Activated effector memory CD4-positive, alpha-beta T cell treated with anti-CD3 and anti-CD28 coated beads, Interleukin-2, amount 50 U/mL, for 16 hours (primary cell): ENCODE data around the gene HIKESHI.

Experiments
- DNase-seq: peaks from one replicate; pipeline ENCODE4 v3.0.0-alpha.2; 2020

Gene HIKESHI

DNA sequence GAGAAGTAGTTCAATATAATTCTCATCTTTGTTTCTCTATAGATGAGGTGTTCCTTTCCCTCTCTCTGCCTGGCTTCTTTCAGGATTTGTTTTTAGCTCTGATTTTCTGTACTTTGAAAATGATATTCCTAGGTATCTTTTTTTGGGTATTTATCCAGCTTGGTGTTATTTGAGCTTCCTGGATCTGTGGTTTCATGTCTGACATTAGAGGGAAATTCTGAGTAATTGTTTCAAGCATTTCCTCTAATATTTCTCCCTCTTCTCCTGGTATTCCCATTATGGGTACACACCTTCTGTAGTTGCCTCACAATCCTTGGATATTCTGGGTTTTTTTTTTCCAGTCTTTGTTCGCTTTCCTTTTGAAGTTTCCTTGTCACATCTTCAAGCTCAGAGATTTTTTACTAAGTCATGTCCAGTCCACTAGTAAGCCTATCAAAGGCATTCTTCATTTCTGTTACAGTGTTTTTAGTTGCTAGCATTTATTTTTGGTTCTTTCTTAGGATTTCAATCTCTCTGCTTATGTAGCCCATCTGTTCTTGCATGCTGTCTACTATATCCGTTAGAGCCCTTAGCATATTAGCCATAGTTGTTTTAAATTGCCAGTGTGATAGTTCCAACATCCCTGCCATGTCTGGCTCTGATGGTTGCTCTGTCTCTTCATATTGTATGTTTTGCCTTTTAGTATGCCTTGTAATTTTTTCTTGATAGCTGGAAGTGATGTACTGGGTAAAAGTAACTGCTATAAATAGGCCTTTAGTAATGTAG, 78.4 kb downstream of the HIKESHI start:
- DNase-seq: no peak

DNA sequence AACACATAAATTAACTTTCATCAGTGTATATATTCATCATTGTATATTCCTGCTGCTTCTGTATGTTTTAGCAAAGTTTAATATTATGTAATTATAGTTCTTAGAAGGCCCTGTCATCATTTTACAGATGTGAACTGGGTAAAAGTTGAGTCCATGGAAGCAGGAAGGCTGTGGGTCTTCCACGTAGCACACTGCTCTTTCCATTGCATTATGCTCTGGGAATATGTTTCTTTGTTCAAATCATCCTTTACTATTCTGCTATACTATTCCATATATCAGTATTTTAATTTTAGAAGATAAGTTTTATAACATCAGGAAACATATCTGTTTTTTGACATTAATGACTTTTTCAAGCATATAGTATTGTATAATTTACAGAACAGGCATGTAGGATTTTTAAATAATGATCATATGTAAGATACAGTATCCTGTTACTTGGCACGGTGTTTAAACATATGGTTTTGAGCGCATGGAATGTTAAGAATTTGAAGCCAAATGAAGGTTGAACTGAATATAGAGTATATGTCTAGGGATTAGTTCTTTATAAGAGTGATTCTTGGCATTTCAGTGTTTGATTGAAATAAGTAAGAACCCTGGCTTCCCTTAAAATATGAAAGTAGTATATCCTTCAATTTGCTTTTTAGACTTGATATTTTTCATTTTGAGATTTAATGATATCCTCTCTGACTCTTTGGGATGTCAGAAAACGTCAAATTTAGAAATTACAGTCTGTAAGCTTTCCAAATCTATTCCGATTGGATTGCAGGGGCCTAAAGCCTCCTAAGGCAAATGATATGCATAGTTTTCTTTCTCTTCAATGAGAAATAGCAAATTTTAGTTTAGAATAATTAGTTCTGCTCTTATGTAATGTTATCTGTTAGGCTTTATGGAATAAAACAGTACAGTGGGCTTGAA, 81.3 kb downstream of the HIKESHI start:
- no peak for DNase-seq

DNA sequence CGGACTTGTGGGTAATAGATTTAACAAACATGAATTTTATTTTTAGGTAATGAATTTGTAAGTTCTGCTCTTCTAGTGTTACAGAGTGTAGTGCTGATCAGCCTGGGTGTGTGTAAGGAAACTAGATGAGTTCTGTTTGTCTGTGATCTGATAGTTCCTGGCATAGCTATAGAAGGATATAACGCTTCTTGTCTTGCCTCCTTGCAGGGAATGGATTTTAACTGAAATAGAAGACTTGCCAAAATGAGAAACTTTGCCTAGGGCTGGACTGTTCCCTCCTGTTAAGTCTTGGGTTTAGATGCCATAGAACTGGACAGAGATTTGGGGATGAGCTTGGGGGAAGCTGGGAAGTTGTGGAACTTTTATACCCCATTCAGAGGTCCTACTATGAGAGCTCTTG, 84.2 kb downstream of the HIKESHI start:
- no peak for DNase-seq

DNA sequence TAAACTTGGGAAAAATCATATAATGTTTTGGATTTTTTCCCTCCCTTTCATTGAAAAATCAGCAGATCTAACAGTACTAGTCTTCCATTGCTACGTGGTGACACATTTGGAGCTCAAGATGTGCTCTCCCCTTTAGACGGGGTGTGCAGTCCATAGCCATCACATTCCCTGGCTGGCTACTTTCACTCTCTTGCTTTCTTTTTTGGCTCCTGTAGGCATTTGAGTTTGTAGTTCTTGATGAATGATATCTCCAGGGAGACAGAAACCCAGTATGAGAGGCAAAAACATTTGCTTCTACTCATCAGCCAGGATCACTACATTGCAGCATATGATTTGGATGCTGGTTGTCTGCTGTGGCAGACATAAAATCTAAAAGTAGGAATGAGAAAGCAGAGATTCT, 84.7 kb downstream of the HIKESHI start:
- no peak for DNase-seq

DNA sequence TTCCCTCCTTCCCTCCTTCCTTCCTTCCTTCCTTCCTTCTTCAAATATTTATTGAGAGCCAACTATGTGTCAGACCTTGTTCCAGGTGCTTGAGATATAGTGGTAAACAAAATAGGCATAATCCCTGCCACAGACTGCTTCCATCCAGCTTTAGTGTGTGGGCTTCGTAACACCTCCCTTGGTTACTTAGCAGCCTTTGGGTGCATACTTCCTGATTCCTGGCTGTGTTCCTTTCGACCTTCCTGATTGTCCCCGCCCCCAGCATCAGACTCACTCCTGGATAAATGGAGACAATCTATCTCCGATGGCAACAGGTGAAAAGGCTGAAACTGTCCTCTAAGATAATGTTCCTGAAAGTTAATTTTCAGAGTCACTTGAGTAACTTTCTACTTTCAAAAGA, 86.2 kb downstream of the HIKESHI start:
- no peak for DNase-seq

DNA sequence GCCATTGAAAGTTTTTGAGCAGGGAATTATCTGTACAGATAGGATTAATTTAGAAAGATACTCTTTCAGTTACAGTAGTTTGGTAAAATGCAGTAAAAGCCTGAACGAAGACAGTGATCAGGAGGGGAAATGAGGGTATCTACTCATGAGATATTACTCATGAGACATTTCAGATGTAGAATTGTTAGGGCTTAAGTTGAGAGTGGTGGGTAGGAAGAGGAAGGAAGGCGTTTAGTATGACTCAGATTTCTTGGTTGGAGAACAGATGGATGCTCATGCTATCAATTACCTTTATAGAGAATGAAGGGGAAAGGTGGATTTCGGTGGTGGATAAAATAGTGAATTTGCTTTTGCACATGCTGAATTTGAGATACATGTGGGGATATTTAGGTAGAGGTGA, 88.4 kb downstream of the HIKESHI start:
- no peak for DNase-seq

DNA sequence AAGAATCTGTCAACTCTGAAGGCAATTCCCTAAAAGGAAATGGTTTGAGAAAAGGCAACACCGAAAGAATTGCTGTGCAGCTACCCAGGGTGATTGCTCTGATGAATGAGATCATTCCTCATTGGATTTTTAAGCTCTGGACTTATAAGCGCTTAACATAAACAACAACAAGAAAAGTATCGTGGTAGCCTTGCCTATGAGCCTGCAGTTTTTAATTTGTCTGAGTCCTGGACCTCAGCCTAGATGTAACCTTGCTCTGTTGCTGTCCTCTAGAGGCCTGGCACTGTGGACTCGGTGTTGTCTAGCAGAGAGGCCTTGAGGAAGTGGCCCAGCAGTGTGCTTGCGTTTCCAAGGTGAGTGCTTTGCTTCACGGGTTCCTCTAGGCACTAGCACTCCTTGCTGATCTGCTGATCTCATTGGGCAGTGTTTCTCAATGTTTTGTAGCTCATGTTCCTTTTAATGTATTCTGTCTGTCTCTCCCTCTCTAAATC, 93.1 kb downstream of the HIKESHI start:
- no peak for DNase-seq
